Activated T-cell treated with anti-CD3 and anti-CD28 coated beads, Interleukin-2, amount 50 U/mL, for 24 hours (primary cell): ENCODE measurements around the gene CAPZA2.

Experiments used
- DNase-seq: peaks from one replicate; pipeline ENCODE4 v3.0.0-alpha.2; 2020
- H3K27ac Mint-ChIP-seq: 2 replicates; pipeline ENCODE4 v1.8.0; 2020; ENCODE audit warnings: mild to moderate bottlenecking, mixed read lengths
- H3K27me3 Mint-ChIP-seq: 2 replicates; pipeline ENCODE4 v1.8.0; 2020; ENCODE audit warnings: mixed read lengths
- H3K36me3 Mint-ChIP-seq: 2 replicates; pipeline ENCODE4 v1.8.0; 2020; ENCODE audit warnings: low read depth, mixed read lengths
- H3K4me1 Mint-ChIP-seq: 2 replicates; pipeline ENCODE4 v1.8.0; 2020; ENCODE audit warnings: low read depth, mixed read lengths
- H3K4me3 Mint-ChIP-seq: 2 replicates; pipeline ENCODE4 v1.8.0; 2020; ENCODE audit warnings: mild to moderate bottlenecking, moderate library complexity, mixed read lengths
- H3K9me3 Mint-ChIP-seq: 2 replicates; pipeline ENCODE4 v1.8.0; 2020; ENCODE audit warnings: mixed read lengths

Gene CAPZA2

GRCh38 chr7:116876664-116877442, 14.5 kb downstream of the CAPZA2 start:
- H3K36me3 Mint-ChIP-seq = peaks cover 58% of the 10 kb centered on the region
- H3K4me3 Mint-ChIP-seq = no peak overlapping the region
- no peak overlapping the region for H3K27ac Mint-ChIP-seq
- peaks cover 43% of the 10 kb centered on the region for H3K4me1 Mint-ChIP-seq
- H3K9me3 Mint-ChIP-seq = no peaks in the 10 kb centered on the region
- no peak for DNase-seq
- H3K27me3 Mint-ChIP-seq = no peaks in the 10 kb centered on the region

GRCh38 chr7:116877443-116878217, 15.2 kb downstream of the CAPZA2 start:
- Mint-ChIP-seq H3K36me3 (peaks cover 55% of the 10 kb centered on the region), H3K4me1 (peaks cover 39% of the 10 kb centered on the region), H3K4me3 (no peak overlapping the region), H3K27ac (no peak overlapping the region), H3K9me3 (no peaks in the 10 kb centered on the region), H3K27me3 (no peaks in the 10 kb centered on the region)
- DNase-seq = no peak

GRCh38 chr7:116884691-116885090, 22.3 kb downstream of the CAPZA2 start:
- DNase-seq = no peak
- no peaks in the 10 kb centered on the region for H3K27me3 Mint-ChIP-seq
- peaks cover 3% of the 10 kb centered on the region for H3K9me3 Mint-ChIP-seq
- peaks cover 82% of the 10 kb centered on the region for H3K36me3 Mint-ChIP-seq
- peaks cover 37% of the 10 kb centered on the region for H3K4me1 Mint-ChIP-seq
- H3K27ac Mint-ChIP-seq = no peak overlapping the region
- no peak overlapping the region for H3K4me3 Mint-ChIP-seq

GRCh38 chr7:116885724-116886123, 23.3 kb downstream of the CAPZA2 start:
- H3K27ac Mint-ChIP-seq = no peak overlapping the region
- peaks cover 3% of the 10 kb centered on the region for H3K9me3 Mint-ChIP-seq
- DNase-seq = no peak
- H3K4me3 Mint-ChIP-seq = no peak overlapping the region
- no peaks in the 10 kb centered on the region for H3K27me3 Mint-ChIP-seq
- H3K4me1 Mint-ChIP-seq = peaks cover 37% of the 10 kb centered on the region
- H3K36me3 Mint-ChIP-seq = peaks cover 81% of the 10 kb centered on the region

- Mint-ChIP-seq H3K4me3 (no peak overlapping the region), H3K27ac (peak overlapping the region; percentile 17)
Observed at GRCh38 chr7:116886543-116887156, 24.3 kb downstream of the CAPZA2 start.

GRCh38 chr7:116888895-116889294, 26.5 kb downstream of the CAPZA2 start:
- no peak for DNase-seq
- Mint-ChIP-seq H3K36me3 (peaks cover 87% of the 10 kb centered on the region), H3K9me3 (peaks cover 3% of the 10 kb centered on the region), H3K27ac (no peak overlapping the region), H3K4me1 (peaks cover 36% of the 10 kb centered on the region), H3K27me3 (no peaks in the 10 kb centered on the region), H3K4me3 (no peak overlapping the region)

More at GRCh38 chr7:116886543-116887156, 24.3 kb downstream of the CAPZA2 start:
- no peaks in the 10 kb centered on the region for H3K27me3 Mint-ChIP-seq
- no peak for DNase-seq
- H3K9me3 Mint-ChIP-seq = peaks cover 3% of the 10 kb centered on the region
- peaks cover 80% of the 10 kb centered on the region for H3K36me3 Mint-ChIP-seq
- peaks cover 34% of the 10 kb centered on the region for H3K4me1 Mint-ChIP-seq

- Mint-ChIP-seq H3K9me3 (no peaks in the 10 kb centered on the region), H3K36me3 (peaks cover 80% of the 10 kb centered on the region), H3K4me1 (peaks cover 15% of the 10 kb centered on the region), H3K27ac (no peak overlapping the region), H3K27me3 (no peaks in the 10 kb centered on the region), H3K4me3 (no peak overlapping the region)
- no peak for DNase-seq
Observed at GRCh38 chr7:116895849-116896248, 33.5 kb downstream of the CAPZA2 start.

- no peak overlapping the region for H3K4me3 Mint-ChIP-seq
- peaks cover 77% of the 10 kb centered on the region for H3K36me3 Mint-ChIP-seq
- no peaks in the 10 kb centered on the region for H3K27me3 Mint-ChIP-seq
- peaks cover 16% of the 10 kb centered on the region for H3K4me1 Mint-ChIP-seq
- H3K9me3 Mint-ChIP-seq = no peaks in the 10 kb centered on the region
- H3K27ac Mint-ChIP-seq = no peak overlapping the region
- DNase-seq = no peak
Observed at GRCh38 chr7:116897661-116898060, 35.3 kb downstream of the CAPZA2 start.

- H3K4me3 Mint-ChIP-seq = no peak overlapping the region
- peaks cover 77% of the 10 kb centered on the region for H3K36me3 Mint-ChIP-seq
- no peaks in the 10 kb centered on the region for H3K27me3 Mint-ChIP-seq
- H3K4me1 Mint-ChIP-seq = peaks cover 11% of the 10 kb centered on the region
- H3K27ac Mint-ChIP-seq = no peak overlapping the region
- DNase-seq = no peak
- no peaks in the 10 kb centered on the region for H3K9me3 Mint-ChIP-seq
Observed at GRCh38 chr7:116899308-116899707, 36.9 kb downstream of the CAPZA2 start.

- Mint-ChIP-seq H3K27me3 (no peaks in the 10 kb centered on the region), H3K9me3 (no peaks in the 10 kb centered on the region), H3K4me1 (peaks cover 5% of the 10 kb centered on the region), H3K36me3 (peaks cover 79% of the 10 kb centered on the region), H3K27ac (no peak overlapping the region), H3K4me3 (no peak overlapping the region)
- no peak for DNase-seq
Observed at GRCh38 chr7:116901143-116901542, 38.8 kb downstream of the CAPZA2 start.

GRCh38 chr7:116902867-116903266, 40.5 kb downstream of the CAPZA2 start:
- Mint-ChIP-seq H3K27me3 (no peaks in the 10 kb centered on the region), H3K9me3 (no peaks in the 10 kb centered on the region), H3K36me3 (peaks cover 79% of the 10 kb centered on the region), H3K27ac (no peak overlapping the region), H3K4me1 (peaks cover 3% of the 10 kb centered on the region), H3K4me3 (no peak overlapping the region)
- no peak for DNase-seq

- Mint-ChIP-seq H3K9me3 (no peaks in the 10 kb centered on the region), H3K4me3 (no peak overlapping the region), H3K27ac (no peak overlapping the region), H3K4me1 (no peaks in the 10 kb centered on the region), H3K27me3 (no peaks in the 10 kb centered on the region), H3K36me3 (peaks cover 79% of the 10 kb centered on the region)
- no peak for DNase-seq
Observed at GRCh38 chr7:116906391-116906790, 44.0 kb downstream of the CAPZA2 start.

GRCh38 chr7:116910383-116910782, 48.0 kb downstream of the CAPZA2 start:
- no peak for DNase-seq
- Mint-ChIP-seq H3K9me3 (no peaks in the 10 kb centered on the region), H3K27ac (no peak overlapping the region), H3K27me3 (no peaks in the 10 kb centered on the region), H3K4me1 (peaks cover 6% of the 10 kb centered on the region), H3K4me3 (no peak overlapping the region), H3K36me3 (peaks cover 82% of the 10 kb centered on the region)

- no peaks in the 10 kb centered on the region for H3K27me3 Mint-ChIP-seq
- H3K9me3 Mint-ChIP-seq = no peaks in the 10 kb centered on the region
- H3K27ac Mint-ChIP-seq = no peak overlapping the region
- no peak for DNase-seq
- peaks cover 83% of the 10 kb centered on the region for H3K36me3 Mint-ChIP-seq
- peaks cover 6% of the 10 kb centered on the region for H3K4me1 Mint-ChIP-seq
- H3K4me3 Mint-ChIP-seq = no peak overlapping the region
Observed at GRCh38 chr7:116911801-116912200, 49.4 kb downstream of the CAPZA2 start.
